GM06990 (cell line): Measurements from ENCODE around the gene PPP2R3B.

Experiments
- DNase-seq: peaks from one replicate; pipeline ENCODE4 v3.0.0-alpha.2; 2011; ENCODE audit not compliant: insufficient read length; ENCODE audit errors: extremely low read depth
- H3K27me3 ChIP-seq: replicated peaks from 2 replicates; pipeline ENCODE4 v1.6.0; 2011; ENCODE audit warnings: low read length; ENCODE audit not compliant: control insufficient read depth, insufficient read depth
- H3K36me3 ChIP-seq: 2 replicates; pipeline ENCODE4 v1.5.1; 2011; ENCODE audit warnings: low read length; ENCODE audit not compliant: control insufficient read depth, insufficient read depth
- H3K4me3 ChIP-seq: replicated peaks from 2 replicates; pipeline ENCODE4 v1.5.1; 2011; ENCODE audit warnings: low read depth, mild to moderate bottlenecking, control low read depth, low read length
- CTCF ChIP-seq: IDR thresholded peaks from 2 replicates; pipeline ENCODE4 v1.5.1; 2011; ENCODE audit warnings: low read length, control low read depth, mild to moderate bottlenecking, inconsistent platforms; ENCODE audit not compliant: insufficient read depth, poor library complexity, severe bottlenecking

The PPP2R3B gene

GRCh38 chrX:338836-339400 lies 47.8 kb downstream of the PPP2R3B start:
- no peak for DNase-seq
- Histone ChIP-seq H3K4me3 (no peak overlapping the region), H3K27me3 (no peaks in the 10 kb centered on the region), H3K36me3 (no peaks in the 10 kb centered on the region; the same call in 1 of the 2 replicates)
- no peak for TF ChIP-seq CTCF

GRCh38 chrX:338281-338835 lies 48.3 kb downstream of the PPP2R3B start:
- Histone ChIP-seq H3K36me3 (no peaks in the 10 kb centered on the region; the same call in 1 of the 2 replicates), H3K4me3 (no peak overlapping the region), H3K27me3 (no peaks in the 10 kb centered on the region)
- no peak for TF ChIP-seq CTCF
- no peak for DNase-seq

GRCh38 chrX:337331-337831 lies 49.3 kb downstream of the PPP2R3B start:
- DNase-seq, result no peak
- TF ChIP-seq CTCF, result no peak
- H3K27me3 ChIP-seq, result no peaks in the 10 kb centered on the region
- H3K4me3 ChIP-seq, result no peak overlapping the region
- H3K36me3 ChIP-seq, result peaks cover 2% of the 10 kb centered on the region; the same call in 1 of the 2 replicates

- Histone ChIP-seq H3K4me3 (no peak overlapping the region), H3K36me3 (peaks cover 2% of the 10 kb centered on the region; the same call in 1 of the 2 replicates), H3K27me3 (no peaks in the 10 kb centered on the region)
- no peak for DNase-seq
- no peak for TF ChIP-seq CTCF
These were observed 50.5 kb downstream of the PPP2R3B start for GRCh38 chrX:336227-336626.

- no peak overlapping the region for H3K4me3 ChIP-seq
- TF ChIP-seq CTCF, result no peak
- no peak for DNase-seq
- no peaks in the 10 kb centered on the region for H3K27me3 ChIP-seq
- peaks cover 2% of the 10 kb centered on the region; the same call in 1 of the 2 replicates for H3K36me3 ChIP-seq
These were observed 51.0 kb downstream of the PPP2R3B start for GRCh38 chrX:335758-336155.
